ENCODE data around the gene KIF19. TPM values are rescaled to one million over a fixed set of nuclear protein-coding genes. Genes with fewer than 3 reads are reported as not detected.

Gene KIF19
- total RNA-seq, 1 donor from 2014 or later = 0.27 TPM

Other genes starting within 250 kb of the KIF19 start
- 879 and 889 TPM in 2 replicates for gene RPL38, start 122.5 kb upstream of the KIF19 start, total RNA-seq
- gene TTYH2, start 112.7 kb upstream of the KIF19 start, total RNA-seq = 9.2 and 11.0 TPM in 2 replicates
- 0.34 and 0.69 TPM in 2 replicates for gene DNAI2, start 52.0 kb upstream of the KIF19 start, total RNA-seq
- gene BTBD17, start 35.6 kb downstream of the KIF19 start, total RNA-seq = not detected in 2 replicates
- not detected in 2 replicates for gene GPR142, start 41.3 kb downstream of the KIF19 start, total RNA-seq
- gene GPRC5C, start 105.9 kb downstream of the KIF19 start, total RNA-seq = 0.20 and 0.37 TPM in 2 replicates
- 49.6 and 50.3 TPM in 2 replicates for gene CD300A, start 140.4 kb downstream of the KIF19 start, total RNA-seq
- not detected in 2 replicates for gene CD300LB, start 205.2 kb downstream of the KIF19 start, total RNA-seq
- gene CD300C, start 219.9 kb downstream of the KIF19 start, total RNA-seq = 0.80 and 1.3 TPM in 2 replicates
- gene CD300H, start 241.3 kb downstream of the KIF19 start, total RNA-seq = not detected in 2 replicates